ENCODE data around the gene RNPEPL1.

Gene RNPEPL1

DNA sequence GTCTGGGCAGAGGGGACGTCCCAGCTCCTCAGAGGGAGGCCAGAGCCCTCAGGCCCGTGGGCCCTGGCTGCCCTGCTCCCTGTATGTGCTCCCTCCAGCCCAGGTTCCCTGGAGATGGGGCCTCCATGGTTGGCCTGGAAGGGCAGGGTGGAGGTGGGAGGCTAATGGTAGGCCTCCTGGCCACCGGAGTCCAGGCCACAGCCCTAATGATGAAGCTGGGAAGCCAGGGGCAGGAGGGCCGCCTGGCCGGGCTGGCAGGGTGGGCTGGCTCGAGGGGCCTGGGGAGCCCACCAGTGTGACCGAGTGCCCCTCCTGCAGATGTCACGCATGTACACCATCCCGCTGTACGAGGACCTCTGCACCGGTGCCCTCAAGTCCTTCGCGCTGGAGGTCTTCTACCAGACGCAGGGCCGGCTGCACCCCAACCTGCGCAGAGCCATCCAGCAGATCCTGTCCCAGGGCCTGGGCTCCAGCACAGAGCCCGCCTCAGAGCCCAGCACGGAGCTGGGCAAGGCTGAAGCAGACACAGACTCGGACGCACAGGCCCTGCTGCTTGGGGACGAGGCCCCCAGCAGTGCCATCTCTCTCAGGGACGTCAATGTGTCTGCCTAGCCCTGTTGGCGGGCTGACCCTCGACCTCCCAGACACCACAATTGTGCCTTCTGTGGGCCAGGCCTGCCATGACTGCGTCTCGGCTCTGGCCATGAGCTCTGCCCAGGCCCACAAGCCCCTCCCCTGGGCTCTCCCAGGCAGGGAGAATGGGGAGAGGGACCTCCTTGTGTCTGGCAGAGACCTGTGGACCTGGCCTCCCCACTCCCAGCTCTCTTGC is 9.2 kb downstream of the RNPEPL1 start:
- DNase-seq (ENCODE audit: low read depth) = no peak

DNA sequence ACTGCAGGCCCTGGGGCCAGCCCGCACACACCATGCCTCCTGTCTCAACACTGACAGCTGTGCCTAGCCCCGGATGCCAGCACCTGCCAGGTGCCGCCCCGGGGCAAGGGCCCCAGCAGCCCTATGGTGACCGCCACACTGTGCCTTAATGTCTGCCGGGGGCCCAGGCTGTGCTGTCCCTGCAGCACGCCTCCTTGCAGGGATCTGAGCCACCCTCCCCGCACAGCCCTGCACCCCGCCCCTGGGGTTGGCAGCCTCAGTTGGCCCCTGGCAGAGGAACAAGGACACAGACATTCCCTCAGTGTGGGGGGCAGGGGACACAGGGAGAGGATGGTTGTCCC is 9.8 kb downstream of the RNPEPL1 start:
- DNase-seq (ENCODE audit: low read depth) = no peak

DNA sequence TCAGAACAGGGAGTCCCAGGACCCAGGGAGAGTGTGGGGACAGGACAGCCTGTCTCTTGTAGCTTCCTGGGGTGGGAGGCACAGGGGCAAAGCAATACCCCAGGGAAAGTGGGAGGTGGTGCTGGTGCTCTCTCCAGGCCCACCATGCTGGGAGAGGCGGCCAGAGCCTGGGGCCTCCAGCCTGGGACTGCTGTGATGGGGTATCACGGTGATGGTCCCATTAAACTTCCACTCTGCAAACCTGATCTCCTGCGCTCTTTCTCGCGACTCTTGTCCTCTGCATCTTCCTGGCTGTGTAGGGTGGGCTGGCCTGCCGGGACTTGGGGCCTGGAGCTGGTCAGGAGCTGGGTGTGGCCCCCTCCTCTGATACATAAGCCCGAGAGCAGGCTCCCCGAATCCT is 10.2 kb downstream of the RNPEPL1 start:
- DNase-seq (ENCODE audit: low read depth) = no peak

DNA sequence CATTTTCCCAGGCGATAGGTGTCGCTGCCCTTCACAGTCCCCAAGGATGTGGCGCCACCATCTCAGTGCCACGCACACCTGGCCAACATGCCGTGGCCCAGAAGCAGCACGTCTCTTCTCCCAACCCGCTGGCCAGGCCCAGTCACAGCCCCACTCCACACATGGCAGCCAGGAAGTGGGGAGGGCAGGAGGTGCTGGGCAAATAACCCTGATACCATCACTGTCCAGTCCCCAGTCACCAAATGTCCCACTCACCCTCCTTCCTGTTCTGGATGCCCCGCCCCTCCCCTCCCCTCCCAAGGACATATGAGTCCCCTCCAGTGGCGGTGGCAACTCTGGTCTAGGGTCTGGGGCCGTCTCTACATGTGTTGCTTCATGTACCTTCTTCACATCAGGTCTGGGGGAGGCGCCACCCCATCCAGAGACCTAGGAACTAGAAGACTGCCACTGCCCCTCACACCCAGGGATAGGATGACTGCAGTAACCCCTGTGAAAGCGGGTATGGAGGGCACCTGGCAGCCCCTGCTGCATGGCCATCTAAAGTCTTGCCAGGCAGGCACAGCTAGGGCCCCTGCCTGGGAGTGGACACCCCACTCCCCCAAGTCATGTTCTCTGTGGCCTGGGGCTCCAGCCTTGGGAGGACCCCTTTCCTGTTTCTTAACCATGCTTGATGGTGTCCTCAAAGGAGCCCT is 10.9 kb downstream of the RNPEPL1 start:
- DNase-seq (ENCODE audit: low read depth) = no peak

DNA sequence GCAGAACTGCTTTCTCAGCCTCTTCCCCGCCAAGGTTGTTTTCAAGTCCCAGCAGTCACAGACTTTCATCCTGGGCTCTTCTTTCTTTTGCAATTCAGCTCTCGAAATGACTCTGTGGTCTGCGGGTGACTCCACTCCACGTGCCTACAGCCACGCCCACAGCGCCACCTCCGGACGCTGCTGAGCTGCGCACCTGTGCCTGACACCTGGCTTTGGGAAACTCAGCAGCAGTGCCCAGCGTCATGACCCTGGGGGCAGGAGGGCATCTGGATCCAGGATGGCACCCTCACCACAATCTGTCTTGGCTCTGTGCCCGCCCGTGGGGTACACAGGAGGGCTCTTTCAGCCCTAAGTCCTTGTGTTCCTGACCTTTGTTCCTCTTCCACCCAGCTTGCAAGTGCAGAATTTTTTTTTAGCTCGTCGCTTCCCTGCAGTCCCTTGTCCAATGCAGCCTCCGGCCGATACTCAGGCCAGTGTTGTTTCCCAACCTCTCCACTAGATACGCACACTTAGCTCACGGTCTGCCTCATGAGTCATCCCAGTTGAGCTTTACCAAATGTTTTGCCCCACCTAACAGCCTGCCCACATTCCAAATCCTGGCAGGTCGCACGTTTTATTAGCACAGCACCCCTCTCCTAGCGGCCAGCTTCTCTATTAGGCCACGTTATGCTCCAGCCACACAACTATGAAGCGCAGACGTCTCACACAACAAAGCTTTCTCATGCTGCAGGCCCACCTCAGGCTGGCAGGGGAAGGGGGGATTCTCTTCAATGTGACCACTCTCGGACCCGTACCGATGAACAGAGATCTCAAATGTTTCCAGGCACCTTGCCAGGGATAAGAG is 11.7 kb downstream of the RNPEPL1 start:
- peak; percentile 63 for DNase-seq (ENCODE audit: low read depth)

DNA sequence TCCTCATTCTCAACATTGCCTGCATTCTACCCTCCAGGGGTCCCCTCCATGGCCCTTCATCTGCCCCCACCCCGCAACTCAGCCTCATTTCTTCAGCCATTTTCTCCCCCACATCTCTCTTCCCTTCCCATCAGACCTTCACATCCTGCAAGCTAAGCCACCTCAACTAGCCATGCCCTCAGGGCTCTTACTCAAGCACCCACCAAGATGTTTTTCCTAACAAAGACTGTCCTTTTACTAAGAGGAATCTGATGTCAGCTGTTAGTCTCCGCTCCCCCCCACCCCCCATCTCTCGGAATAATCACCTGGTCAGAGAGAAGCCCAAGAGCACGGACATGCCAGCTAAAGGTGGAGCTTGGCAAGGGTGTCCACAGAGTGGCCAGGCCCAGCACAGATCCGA is 13.5 kb downstream of the RNPEPL1 start:
- no peak for DNase-seq (ENCODE audit: low read depth)

DNA sequence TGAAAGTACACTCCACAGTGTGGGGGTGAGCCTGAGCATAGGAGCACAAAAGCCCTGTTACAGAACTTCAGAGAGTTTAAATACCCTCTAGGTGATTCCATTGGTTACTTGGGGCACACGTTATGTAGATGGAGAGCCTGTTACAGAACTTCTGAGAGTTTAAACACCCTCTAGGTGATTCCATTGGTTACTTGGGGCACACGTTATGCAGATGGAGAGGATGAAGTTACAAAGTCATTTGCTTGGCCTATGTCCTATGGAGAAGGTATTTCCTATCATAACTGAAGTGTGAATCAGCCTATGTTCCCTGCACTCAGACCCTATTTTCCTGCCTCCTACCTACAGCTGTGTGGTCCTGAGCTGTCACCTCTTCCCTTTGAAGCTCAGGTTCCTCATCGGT is 14.5 kb downstream of the RNPEPL1 start:
- no peak for DNase-seq (ENCODE audit: low read depth)

DNA sequence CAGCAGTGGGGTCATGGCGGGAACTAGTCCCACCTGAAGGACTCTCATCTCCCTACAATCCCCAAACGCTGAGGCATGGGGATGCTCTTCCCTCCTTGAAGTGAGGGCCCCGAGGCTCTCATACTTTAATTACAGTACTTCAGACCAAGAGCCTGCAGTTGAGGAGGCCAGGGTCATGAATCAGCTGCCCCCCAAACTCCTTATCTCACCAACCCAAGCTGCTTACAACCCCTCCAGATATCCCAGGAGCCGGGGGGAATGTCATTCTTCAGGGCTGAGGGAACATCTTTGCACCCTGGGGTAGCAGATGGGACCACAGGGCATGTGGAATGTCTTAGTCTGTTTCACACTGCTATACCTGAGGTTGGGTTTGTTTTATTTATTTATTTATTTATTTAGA is 15.5 kb downstream of the RNPEPL1 start:
- DNase-seq (ENCODE audit: low read depth) = no peak

DNA sequence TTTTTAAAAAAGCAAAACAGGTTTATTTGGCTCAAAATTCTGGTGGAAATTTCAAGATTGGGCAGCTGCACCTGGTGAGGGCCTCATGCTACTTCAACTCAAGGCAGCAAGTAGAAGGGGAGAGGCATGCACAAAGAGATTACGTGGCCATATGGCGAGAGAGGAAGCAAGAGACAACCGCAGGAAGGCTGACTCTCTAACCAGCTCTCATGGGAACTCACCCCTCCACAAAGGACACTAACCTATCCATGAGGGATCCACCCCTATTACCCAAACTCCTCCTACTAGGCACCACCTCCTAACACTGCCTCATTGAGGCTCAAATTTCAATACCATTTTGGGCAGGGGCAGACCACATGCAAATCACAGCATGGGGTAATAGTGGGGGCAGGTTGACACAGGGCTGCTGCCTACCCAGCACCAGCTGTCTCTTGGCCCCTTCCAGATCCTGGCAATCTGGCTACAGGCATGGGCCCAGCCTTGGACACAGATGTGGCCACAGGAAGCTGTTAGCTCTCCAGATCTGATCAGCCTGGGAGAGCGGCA is 16.3 kb downstream of the RNPEPL1 start:
- no peak for DNase-seq (ENCODE audit: low read depth)

DNA sequence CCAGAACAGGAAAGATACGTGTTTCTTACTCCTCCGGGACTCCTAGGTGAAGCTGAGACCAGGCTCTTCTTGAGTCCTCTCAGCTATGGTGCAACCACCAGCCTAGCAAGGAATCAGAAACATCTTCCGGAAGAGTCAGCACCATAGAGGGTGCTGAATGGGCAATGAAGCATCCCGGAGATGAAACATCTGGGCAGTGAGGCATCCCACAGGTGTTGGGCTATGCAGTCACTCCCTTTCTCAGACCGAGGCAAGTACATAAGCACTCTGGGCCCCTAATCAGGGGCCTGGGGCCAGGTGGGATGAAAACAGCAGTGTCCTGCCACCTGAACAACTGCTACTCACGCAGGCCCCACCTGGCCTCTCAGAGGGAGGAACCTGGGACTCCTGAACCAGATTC is 16.8 kb downstream of the RNPEPL1 start:
- DNase-seq (ENCODE audit: low read depth) = no peak

DNA sequence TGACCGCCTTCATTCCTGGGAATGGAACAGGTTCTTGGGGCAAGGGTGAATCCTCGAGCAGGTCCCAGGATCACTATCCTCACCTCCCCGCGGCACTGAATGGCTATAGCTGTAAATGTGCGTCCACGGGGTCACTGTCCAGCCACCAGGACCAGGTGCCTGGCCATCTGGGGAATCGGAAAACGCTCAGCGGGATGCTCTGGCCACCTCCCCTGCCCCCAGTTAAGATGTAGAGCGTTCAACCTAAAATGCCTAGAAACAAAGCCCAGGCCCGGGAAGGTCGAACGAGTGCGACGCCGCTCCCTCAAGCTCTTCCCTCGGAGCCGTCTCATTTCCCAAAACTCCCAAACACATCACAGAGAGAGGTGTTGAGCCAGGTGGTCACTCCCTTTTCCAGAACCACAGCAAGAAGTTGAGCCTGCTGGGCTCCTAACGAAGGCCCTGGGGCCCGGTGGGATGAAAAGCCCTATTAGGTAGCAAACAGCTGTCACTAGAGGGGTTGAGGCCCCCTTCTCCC is 17.5 kb downstream of the RNPEPL1 start:
- DNase-seq (ENCODE audit: low read depth) = no peak

DNA sequence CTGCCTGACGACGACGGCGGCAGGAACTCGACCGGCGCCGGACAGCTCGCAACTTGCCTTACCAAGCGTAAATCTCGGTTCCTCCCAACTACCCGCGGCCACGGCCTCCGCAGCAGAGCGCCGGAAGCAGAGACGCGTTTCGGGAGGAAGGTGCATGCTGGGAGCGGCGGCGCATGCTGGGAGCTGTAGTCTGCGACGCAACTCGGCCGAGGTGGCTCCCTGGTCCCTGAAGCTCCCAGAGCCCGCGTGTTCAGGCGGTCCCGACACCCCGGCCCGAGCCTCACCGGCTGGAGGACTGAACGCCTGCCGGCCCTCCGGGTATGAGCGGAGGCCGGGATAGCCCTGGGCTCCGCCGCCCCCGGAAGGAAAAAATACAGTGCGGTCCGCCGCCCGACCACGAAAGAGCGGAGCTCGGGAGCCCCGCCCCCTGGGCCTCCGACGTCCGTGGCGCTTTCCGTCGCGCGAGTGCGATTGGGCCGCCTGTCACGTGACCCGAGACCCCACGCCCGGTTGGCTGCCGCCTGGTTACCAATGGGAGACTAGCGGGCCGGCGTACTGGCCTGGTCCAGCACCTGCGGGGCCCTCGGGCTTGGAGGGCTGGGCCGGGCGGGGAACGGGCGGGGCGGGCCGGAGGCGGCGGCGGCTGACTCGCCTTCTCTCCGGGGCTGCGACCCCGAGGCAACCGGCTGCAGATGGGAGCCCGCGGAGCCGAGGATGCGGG is 18.1 kb downstream of the RNPEPL1 start, which contains the start of gene CAPN10:
CAPN10 (plus strand) TSS at position 537 of the 721 bp plus-strand sequence; CDS start at position 715, 178 bp downstream.
- peak; percentile 95 for DNase-seq (ENCODE audit: low read depth)

DNA sequence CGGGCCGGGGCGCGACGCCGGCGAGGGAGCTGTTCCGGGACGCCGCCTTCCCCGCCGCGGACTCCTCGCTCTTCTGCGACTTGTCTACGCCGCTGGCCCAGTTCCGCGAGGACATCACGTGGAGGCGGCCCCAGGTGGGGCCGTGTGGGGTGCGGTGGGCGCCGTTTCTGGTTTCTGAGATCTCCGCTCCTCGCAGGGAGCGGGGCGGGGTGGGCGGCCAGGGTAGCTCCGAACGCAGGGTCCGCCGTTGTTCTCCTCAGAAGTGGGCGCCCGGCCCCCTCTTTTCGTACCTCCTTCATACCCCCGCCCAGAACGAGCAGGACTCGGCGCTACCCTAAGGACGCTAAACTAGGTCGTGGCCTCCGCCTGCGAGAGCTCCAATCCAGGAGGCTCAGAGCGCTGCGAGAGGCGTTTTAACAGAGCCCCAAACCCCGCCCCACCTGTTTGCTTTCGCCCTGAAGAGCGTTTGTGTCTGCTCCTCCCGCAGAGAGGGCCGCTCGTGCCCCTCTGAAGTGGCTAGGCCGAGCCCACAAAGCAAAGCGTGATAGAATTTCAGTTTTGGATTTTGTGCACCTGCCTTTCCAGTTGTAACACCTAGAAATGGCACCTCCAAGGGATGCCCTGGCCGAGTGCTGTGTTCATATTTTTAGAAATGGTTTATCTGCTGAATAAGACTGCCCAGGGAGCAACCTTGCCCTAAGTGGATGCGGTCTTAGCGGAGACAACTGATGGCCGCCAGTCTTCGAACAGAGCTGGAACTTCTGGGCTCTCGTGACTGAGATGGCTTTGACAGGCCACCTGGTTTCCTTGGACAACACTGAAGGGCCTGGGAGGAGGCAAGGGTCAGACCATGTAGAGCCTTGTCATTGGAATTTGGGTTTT is 18.9 kb downstream of the RNPEPL1 start:
- peak; percentile 29 for DNase-seq (ENCODE audit: low read depth)

DNA sequence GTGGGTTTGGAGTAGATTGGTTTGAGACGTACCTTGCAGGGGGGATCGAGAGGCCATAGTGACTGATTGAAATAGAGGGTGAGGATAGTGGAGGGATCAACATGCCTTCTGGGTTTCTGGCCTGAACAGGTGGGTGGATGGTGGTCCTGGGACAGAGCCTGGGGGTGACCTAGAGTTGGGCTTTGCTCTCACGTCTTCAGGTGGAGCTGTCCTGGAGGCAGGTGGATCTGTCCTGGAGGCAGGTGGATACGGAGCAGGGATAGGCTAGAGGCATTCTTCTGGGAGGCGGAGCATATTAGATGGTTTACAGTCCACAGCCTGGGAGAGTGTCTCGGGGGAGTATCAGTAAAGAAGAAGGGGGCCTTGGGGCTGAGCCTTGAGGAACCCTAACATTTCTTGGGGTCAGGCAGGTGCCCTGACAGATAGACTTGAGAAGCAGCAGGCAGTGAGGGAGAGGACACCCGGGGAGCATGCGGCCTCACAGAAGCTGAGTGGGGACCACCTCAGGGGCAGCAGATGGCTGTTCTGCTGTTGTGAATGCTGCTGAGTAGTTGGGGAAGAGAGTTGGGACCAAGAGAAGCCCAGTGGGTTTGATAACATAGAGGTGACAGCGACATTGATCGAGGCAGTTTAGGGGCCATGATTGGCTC is 19.8 kb downstream of the RNPEPL1 start:
- no peak for DNase-seq (ENCODE audit: low read depth)

DNA sequence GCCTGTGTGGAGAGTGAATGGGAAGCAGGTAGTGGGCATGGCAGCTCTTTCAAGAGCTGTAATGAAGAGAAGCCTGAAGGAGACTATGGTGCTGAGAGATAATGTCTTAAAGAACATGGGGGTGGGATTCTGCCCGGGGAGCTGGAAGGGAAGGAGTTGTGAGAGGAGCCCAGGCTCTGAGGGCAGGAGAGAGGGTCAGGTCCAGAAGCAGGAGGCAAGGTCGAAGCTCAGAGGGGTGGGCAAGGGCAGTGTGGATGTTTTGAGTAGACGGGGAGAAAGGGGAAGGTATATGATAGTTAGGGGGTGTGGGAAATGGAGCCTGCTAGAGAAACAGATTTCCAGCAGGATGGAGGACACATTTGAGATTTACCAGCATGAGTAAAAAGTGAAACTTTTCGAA is 20.4 kb downstream of the RNPEPL1 start:
- no peak for DNase-seq (ENCODE audit: low read depth)

DNA sequence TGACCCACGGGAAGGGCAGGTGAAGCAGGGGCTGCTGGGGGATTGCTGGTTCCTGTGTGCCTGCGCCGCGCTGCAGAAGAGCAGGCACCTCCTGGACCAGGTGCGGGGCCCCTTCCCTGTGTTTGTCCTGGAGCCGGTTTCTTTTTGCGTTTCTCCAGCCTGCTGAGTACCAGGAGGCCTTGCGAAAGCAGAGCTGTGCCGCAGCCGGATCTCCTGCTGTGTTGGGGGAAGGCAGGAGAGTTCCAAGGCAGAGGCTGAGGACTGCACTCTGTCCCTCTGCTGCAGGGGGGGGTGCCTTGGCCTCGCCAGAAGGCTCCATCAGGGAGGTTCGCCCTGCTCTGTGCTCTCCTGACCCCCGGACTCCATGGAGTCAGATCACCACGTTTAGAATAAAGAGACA is 21.1 kb downstream of the RNPEPL1 start:
- DNase-seq (ENCODE audit: low read depth) = no peak

DNA sequence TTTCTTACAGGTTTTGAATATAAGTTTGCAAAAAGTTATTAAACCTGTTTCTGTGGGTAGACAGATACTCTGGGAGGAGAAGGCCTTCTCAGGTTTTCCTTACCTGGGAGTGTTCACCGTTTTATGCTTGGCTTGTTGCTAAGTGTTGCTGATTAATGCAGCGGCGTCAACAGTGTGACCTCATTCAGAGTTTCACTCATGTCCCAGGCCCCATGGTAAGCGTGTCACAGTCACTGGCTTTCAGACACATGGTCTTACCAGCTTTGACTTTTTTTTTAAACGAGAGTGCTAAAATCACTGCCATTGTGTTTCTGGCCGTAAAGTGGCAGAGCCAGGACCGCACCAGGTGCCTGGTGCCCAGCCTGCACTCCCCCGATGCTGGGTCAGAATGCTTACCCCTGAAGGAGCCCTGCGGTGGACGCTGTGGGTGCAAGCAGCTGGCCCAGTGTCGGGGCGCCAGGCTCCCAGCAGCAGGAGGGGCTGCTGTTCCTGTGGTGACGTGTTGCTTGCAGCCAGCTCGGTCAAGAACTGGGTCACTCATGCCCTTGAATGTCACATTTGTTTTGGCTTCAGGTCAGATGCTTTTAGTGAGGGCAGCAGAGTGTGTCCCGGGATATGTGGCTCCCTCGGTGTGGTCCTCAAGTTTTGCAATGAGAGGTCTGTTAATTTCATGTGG is 21.7 kb downstream of the RNPEPL1 start:
- DNase-seq (ENCODE audit: low read depth) = no peak

DNA sequence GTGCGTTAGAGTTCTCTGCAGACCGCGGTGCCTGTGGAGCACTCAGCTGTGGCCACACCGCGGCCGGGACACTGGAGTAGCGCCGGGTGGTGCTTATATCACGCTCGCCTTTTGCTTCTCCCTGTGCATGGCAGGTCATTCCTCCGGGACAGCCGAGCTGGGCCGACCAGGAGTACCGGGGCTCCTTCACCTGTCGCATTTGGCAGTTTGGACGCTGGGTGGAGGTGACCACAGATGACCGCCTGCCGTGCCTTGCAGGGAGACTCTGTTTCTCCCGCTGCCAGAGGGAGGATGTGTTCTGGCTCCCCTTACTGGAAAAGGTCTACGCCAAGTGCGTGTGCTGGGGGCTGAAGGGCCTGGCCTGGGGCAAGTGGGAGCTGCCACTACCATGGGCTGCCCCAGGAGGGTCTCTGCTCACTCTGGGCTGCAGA is 22.4 kb downstream of the RNPEPL1 start:
- DNase-seq (ENCODE audit: low read depth) = no peak

DNA sequence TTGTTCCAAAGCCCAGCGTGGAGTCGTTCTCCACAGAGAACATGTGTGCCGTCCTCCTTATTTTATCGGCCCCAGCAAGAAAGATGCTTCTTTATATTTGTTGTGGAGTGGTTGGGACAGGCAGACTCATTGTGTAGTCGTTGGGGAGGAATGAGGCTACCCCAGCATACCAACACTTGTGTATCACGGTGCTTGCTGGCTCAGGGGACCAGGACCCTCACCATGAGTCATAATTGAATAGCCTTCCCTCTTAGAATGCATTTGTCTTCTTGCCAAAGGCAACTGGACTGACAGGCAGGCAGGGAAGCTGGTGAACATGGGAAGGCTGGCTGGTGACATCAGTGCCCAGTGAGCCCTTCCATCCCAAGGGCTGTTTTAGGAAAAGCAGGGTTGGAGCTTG is 22.9 kb downstream of the RNPEPL1 start:
- DNase-seq (ENCODE audit: low read depth) = no peak
